H1 (cell line): ENCODE data around the gene MED19. TPM values are rescaled to one million over a fixed set of nuclear protein-coding genes. Genes with fewer than 3 reads are reported as not detected.

Experiments used
- CTCF ChIA-PET: fragments of 300-600 bp; sonication (Branson Sonifier 250); formaldehyde crosslinking; loops from one replicate; lab custom pipeline; 2021; ENCODE audit not compliant: partially characterized antibody; lab: Charles Lee
- POLR2A ChIA-PET: fragments of 300-600 bp; sonication (Branson Sonifier 250); formaldehyde crosslinking; loops from one replicate; lab custom pipeline; 2021; ENCODE audit warnings: inconsistent platforms; ENCODE audit not compliant: partially characterized antibody; lab: Charles Lee
- DNase-seq, 2 experiments: peaks; one replicate each; pipeline versions ENCODE4 v3.0.0 to v3.0.0-alpha.2; 2010 to 2022; ENCODE audit warnings: low spot score in 2 of 2, low read depth in 1 of 2, mixed read lengths in 1 of 2
- FAIRE-seq: peaks from 2 replicates; lab custom pipeline; 2011; peaks lifted over from hg19 to GRCh38; lab: Jason Lieb, UNC
- H2AFZ ChIP-seq: 2 replicates; pipeline ENCODE4 v1.8.1; 2012; ENCODE audit warnings: low read length, inconsistent platforms
- H2AK5ac ChIP-seq: 2 replicates; pipeline ENCODE4 v1.6.1; 2013; ENCODE audit warnings: low read depth, low read length
- H2BK120ac ChIP-seq: replicated peaks from 2 replicates; pipeline ENCODE3; 2013; ENCODE audit warnings: low read depth, low read length, inconsistent platforms
- H2BK12ac ChIP-seq: 2 replicates; pipeline ENCODE4 v1.6.1; 2013; ENCODE audit warnings: low read depth, low read length
- H2BK15ac ChIP-seq: 2 replicates; pipeline ENCODE4 v1.6.1; 2013; ENCODE audit warnings: low read length
- H2BK20ac ChIP-seq: 2 replicates; pipeline ENCODE4 v1.6.1; 2013; ENCODE audit warnings: low read length
- H2BK5ac ChIP-seq: 2 replicates; pipeline ENCODE4 v1.6.1; 2013; ENCODE audit warnings: low read depth, low read length
- H3K14ac ChIP-seq: 2 replicates; pipeline ENCODE4 v1.6.1; 2013; ENCODE audit warnings: inconsistent platforms; ENCODE audit not compliant: insufficient read length
- H3K18ac ChIP-seq: 2 replicates; pipeline ENCODE4 v1.6.1; 2013; ENCODE audit warnings: low read length; ENCODE audit errors: extremely low read depth
- H3K23ac ChIP-seq: 2 replicates; pipeline ENCODE4 v1.6.1; 2013; ENCODE audit warnings: inconsistent platforms; ENCODE audit not compliant: insufficient read length
- H3K23me2 ChIP-seq: 2 replicates; pipeline ENCODE4 v1.6.1; 2013; ENCODE audit warnings: low read depth, low read length
- H3K27ac ChIP-seq: 2 replicates; pipeline ENCODE4 v1.6.1; 2011; ENCODE audit warnings: low read depth, low read length, inconsistent platforms
- H3K27me3 ChIP-seq, 4 experiments: replicated peaks in 1 of 4; 1 replicate in 1 of 4; 2 replicates in 3 of 4; pipeline versions ENCODE4 v1.6.1 to v1.8.1; 2011 to 2013; ENCODE audit warnings: low read length in 3 of 4, mild to moderate bottlenecking in 3 of 4, inconsistent platforms in 2 of 4, mixed read lengths in 2 of 4, moderate library complexity in 1 of 4; ENCODE audit not compliant: control insufficient read depth in 3 of 4, insufficient read depth in 3 of 4; ENCODE audit errors: extremely low read depth in 1 of 4
- H3K36me3 ChIP-seq, 4 experiments: 2 replicates each; pipeline versions ENCODE4 v1.6.1 to v1.8.1; 2011 to 2013; ENCODE audit warnings: mild to moderate bottlenecking in 4 of 4, low read length in 3 of 4, moderate library complexity in 2 of 4, control low read depth in 1 of 4, inconsistent platforms in 1 of 4; ENCODE audit not compliant: insufficient read depth in 4 of 4, control insufficient read depth in 2 of 4
- H3K4ac ChIP-seq: replicated peaks from 2 replicates; pipeline ENCODE3; 2013; ENCODE audit warnings: low read length, low read depth, mixed read lengths, inconsistent platforms; ENCODE audit not compliant: insufficient read length
- H3K4me1 ChIP-seq, 4 experiments: replicated peaks in 1 of 4; 1 replicate in 1 of 4; 2 replicates in 3 of 4; pipeline versions ENCODE4 v1.6.1 to v1.8.1; 2011 to 2013; ENCODE audit warnings: low read length in 3 of 4, inconsistent platforms in 2 of 4, mixed read lengths in 1 of 4; ENCODE audit not compliant: insufficient read depth in 4 of 4, control insufficient read depth in 3 of 4
- H3K4me2 ChIP-seq, 2 experiments: 2 replicates each; pipeline versions ENCODE4 v1.6.1 to v1.8.1; 2011 to 2013; ENCODE audit warnings: low read depth in 2 of 2, low read length in 2 of 2, control low read depth in 1 of 2, inconsistent platforms in 1 of 2, mild to moderate bottlenecking in 1 of 2; ENCODE audit not compliant: insufficient read depth in 1 of 2
- H3K4me3 ChIP-seq, 4 experiments: fragments of 200-600, 300-600 bp in 1 of 4; sonication (generic), shearing (Covaris generic), sonication (Bioruptor Twin) in 1 of 4; 2 replicates each; pipeline versions ENCODE4 v1.5.1 to v1.8.1; 2011 to 2016; ENCODE audit warnings: low read length in 4 of 4, low read depth in 3 of 4, control low read depth in 2 of 4, inconsistent platforms in 2 of 4, mild to moderate bottlenecking in 2 of 4, mixed read lengths in 1 of 4, moderate library complexity in 1 of 4; ENCODE audit not compliant: insufficient read depth in 2 of 4; ENCODE audit errors: extremely low read depth in 1 of 4
- H3K56ac ChIP-seq: replicated peaks from 2 replicates; pipeline ENCODE3; 2013; ENCODE audit warnings: low read depth, mild to moderate bottlenecking, mixed read lengths, low read length, inconsistent platforms; ENCODE audit not compliant: insufficient read length
- H3K79me1 ChIP-seq: 2 replicates; pipeline ENCODE4 v1.6.1; 2013; ENCODE audit warnings: low read depth, low read length, control low read depth
- H3K79me2 ChIP-seq, 2 experiments: 2 replicates each; pipeline versions ENCODE4 v1.6.1 to v1.8.1; 2012 to 2013; ENCODE audit warnings: low read length in 2 of 2, mild to moderate bottlenecking in 2 of 2, inconsistent platforms in 1 of 2; ENCODE audit not compliant: insufficient read depth in 2 of 2, control insufficient read depth in 1 of 2
- H3K9ac ChIP-seq, 4 experiments: replicated peaks in 1 of 4; 1 replicate in 1 of 4; 2 replicates in 3 of 4; pipeline versions ENCODE4 v1.6.1 to v1.8.1; 2011 to 2013; ENCODE audit warnings: low read depth in 3 of 4, low read length in 3 of 4, control low read depth in 2 of 4, mild to moderate bottlenecking in 2 of 4, moderate library complexity in 2 of 4, inconsistent platforms in 1 of 4; ENCODE audit errors: extremely low read depth in 1 of 4
- H3K9me3 ChIP-seq, 2 experiments: 2 replicates each; pipeline versions ENCODE4 v1.6.1 to v1.8.1; 2012 to 2013; ENCODE audit warnings: mild to moderate bottlenecking in 2 of 2, moderate library complexity in 2 of 2, control low read depth in 1 of 2, inconsistent platforms in 1 of 2, low read depth in 1 of 2, low read length in 1 of 2, mixed read lengths in 1 of 2; ENCODE audit not compliant: insufficient read depth in 2 of 2
- H4K20me1 ChIP-seq, 2 experiments: replicated peaks in 1 of 2; 2 replicates each; pipeline versions ENCODE3 to v1.8.1; 2011 to 2013; ENCODE audit warnings: inconsistent platforms in 2 of 2, low read length in 2 of 2, mild to moderate bottlenecking in 1 of 2; ENCODE audit not compliant: insufficient read depth in 2 of 2, control insufficient read depth in 1 of 2
- H4K5ac ChIP-seq: 2 replicates; pipeline ENCODE4 v1.6.1; 2013; ENCODE audit warnings: low read length, low read depth, mixed read lengths, inconsistent platforms; ENCODE audit not compliant: insufficient read length
- H4K8ac ChIP-seq: 2 replicates; pipeline ENCODE4 v1.8.0; 2013; ENCODE audit warnings: mild to moderate bottlenecking, moderate library complexity, low read length, inconsistent platforms; ENCODE audit not compliant: insufficient read depth; ENCODE audit errors: extremely low read depth
- H4K91ac ChIP-seq: replicated peaks from 2 replicates; pipeline ENCODE3; 2013; ENCODE audit warnings: low read length, mixed read lengths, inconsistent platforms; ENCODE audit not compliant: insufficient read length
- HDAC2 ChIP-seq, 2 experiments: fragments of 300-600 bp in 1 of 2; sonication (generic) in 1 of 2; IDR thresholded peaks; 2 replicates each; pipeline ENCODE4 v1.6.1; 2011 to 2012; ENCODE audit warnings: low read depth in 2 of 2, low read length in 2 of 2, mild to moderate bottlenecking in 2 of 2, moderate library complexity in 2 of 2, borderline replicate concordance in 1 of 2, inconsistent platforms in 1 of 2
- KDM4A ChIP-seq: IDR thresholded peaks from one replicate; pipeline ENCODE4 v1.7.1; 2012; ENCODE audit warnings: low read depth, mild to moderate bottlenecking, moderate library complexity, low read length, inconsistent platforms; ENCODE audit not compliant: severe bottlenecking
- RAD21 ChIP-seq, 2 experiments: IDR thresholded peaks in 1 of 2; conservative IDR thresholded peaks in 1 of 2; 2 replicates each; pipeline ENCODE4 v1.6.1; 2011; ENCODE audit warnings: low read depth in 2 of 2, low read length in 2 of 2, improper control_type of control experiment in 1 of 2, inconsistent platforms in 1 of 2, mild to moderate bottlenecking in 1 of 2, moderate library complexity in 1 of 2
- RNF2 ChIP-seq: fragments of 200-900, 300-1000 bp; sonication (generic); IDR thresholded peaks from 2 replicates; pipeline ENCODE4 v1.7.1; 2016; ENCODE audit warnings: borderline replicate concordance, low read depth, mild to moderate bottlenecking, antibody characterized with exemption, low read length; ENCODE audit not compliant: poor library complexity, severe bottlenecking; ENCODE audit errors: missing control alignments
- SIN3A ChIP-seq, 2 experiments: IDR thresholded peaks in 1 of 2; conservative IDR thresholded peaks in 1 of 2; 2 replicates each; pipeline ENCODE4 v1.6.1; 2011 to 2012; ENCODE audit warnings: low read length in 2 of 2, improper control_type of control experiment in 1 of 2, low read depth in 1 of 2, mild to moderate bottlenecking in 1 of 2
- SRF ChIP-seq: IDR thresholded peaks from 2 replicates; pipeline ENCODE4 v1.6.1; 2011; ENCODE audit warnings: mild to moderate bottlenecking, low read depth, low read length, moderate library complexity
- USF2 ChIP-seq: IDR thresholded peaks from 2 replicates; pipeline ENCODE4 v1.6.1; 2011; ENCODE audit warnings: low read length, improper control_type of control experiment
- WGBS, 2 experiments: shearing (Covaris generic) in 1 of 2; methylation state at CpG; one replicate each; pipeline versions ENCODE4 v1.1.6 to v1.1.7; 2013 to 2015; ENCODE audit warnings: low lambda C conversion rate in 2 of 2, mixed read lengths in 2 of 2, inconsistent platforms in 1 of 2, low coverage in 1 of 2, missing lambda C conversion rate in 1 of 2; ENCODE audit not compliant: insufficient replicate concordance in 2 of 2, insufficient coverage in 1 of 2, insufficient read length in 1 of 2; ENCODE audit errors: extremely low coverage in 1 of 2, missing lambda C conversion rate in 1 of 2; 5-methylcytosine and 5-hydroxymethylcytosine counted together
- polyA plus RNA-seq, 7 experiments: library from polyadenylated mRNA; depleted of rRNA in 3 of 7; stranded (reverse) in 5 of 7; unstranded in 2 of 7; fragments of >200 nt in 5 of 7; fragments of 200-250 nt in 2 of 7; gene quantifications; 1 replicate in 5 of 7; 2 replicates in 1 of 7; 4 replicates in 1 of 7; pipeline versions ENCODE4 v1.2.1 to v1.2.3, GENCODE V29; 2011 to 2013; ENCODE audit warnings: missing spikeins in 2 of 7, mixed read lengths in 2 of 7
- total RNA-seq: library from RNA; stranded (reverse); fragmentation: NEBNext Ultra II Directional; extraction: Animal tissue kit (Norgen Biotek cat#: 25700); gene quantifications from 2 replicates; pipeline ENCODE4 v1.2.1, GENCODE V29; 2021

Gene MED19
- total and polyA plus RNA-seq, 2 of the 8 experiments (the other 6 are each of a cell fraction or from before 2014, with no cell fraction given), result 19.4 to 35.4 TPM

GRCh38 chr11:57657194-57658022, 54.6 kb downstream of the MED19 start, which contains the start of gene CLP1:
CLP1 (plus strand) TSS chr11:57657762; CDS start chr11:57659477, 1,715 bp downstream.
- Histone ChIP-seq H3K4ac (no peak within 1 kb of the TSS), H4K5ac (no peak within 1 kb of the TSS), H3K79me2 (peaks cover 0 to 20% of the 10 kb centered on the region in 2 experiments; a peak in 3 of 4 replicates), H3K9ac (peak within 1 kb of the TSS; percentile 69 to 91 (median 80)), H4K91ac (no peak within 1 kb of the TSS), H3K27ac (no peak within 1 kb of the TSS), H2BK12ac (no peak within 1 kb of the TSS), H3K23me2 (peaks cover 4% of the 10 kb centered on the region), H2AK5ac (no peak within 1 kb of the TSS), H3K4me1 (no peaks in the 10 kb centered on the region; a peak in 3 of 7 replicates), H2BK120ac (no peak within 1 kb of the TSS), H3K9me3 (no peaks in the 10 kb centered on the region), H3K4me3 (peak within 1 kb of the TSS; percentile 86 to 99 (median 92)), H3K27me3 (no peaks in the 10 kb centered on the region; a peak in 2 of 7 replicates), H3K4me2 (peak within 1 kb of the TSS; percentile 68 to 92), H2BK5ac (peak within 1 kb of the TSS; percentile 48; the same call in 1 of the 2 replicates), H3K23ac (no peak within 1 kb of the TSS), H3K18ac (peak within 1 kb of the TSS; percentile 64; the same call in 1 of the 2 replicates), H3K14ac (no peak within 1 kb of the TSS), H2BK15ac (peak within 1 kb of the TSS; percentile 61; the same call in 1 of the 2 replicates), H3K79me1 (peaks cover 4% of the 10 kb centered on the region; the same call in 1 of the 2 replicates), H4K8ac (no peak within 1 kb of the TSS), H3K56ac (no peak within 1 kb of the TSS), H2BK20ac (no peak within 1 kb of the TSS), H3K36me3 (peaks cover 3 to 25% (median 19%) of the 10 kb centered on the region in 4 experiments; a peak in 6 of 8 replicates), H4K20me1 (peaks cover 2 to 3% of the 10 kb centered on the region in 2 experiments), H2AFZ (peak within 1 kb of the TSS; percentile 52; the same call in 1 of the 2 replicates)
- DNase-seq (peak; percentile 92 to 97), FAIRE-seq (peak; percentile 7)
- ChIA-PET POLR2A (interaction anchor here (0.7 to 29.6 kb wide), 7 partner anchors 10 to 183 kb away, joined by 3 to 1546 read pairs (median 6); partner anchors contain the start of genes SERPING1, UBE2L6, YPEL4 and ZDHHC5), CTCF (interaction anchor here (0.5 to 2.7 kb wide), 7 partner anchors 10 to 89 kb away, joined by 3 to 10 read pairs (median 4); partner anchors contain the start of gene UBE2L6)
- WGBS, 2 experiments, result 2% methylated on average over 45 of the region's 45 CpGs; no CpG with 5 or more reads in 1 of the 2 experiments
- TF ChIP-seq SIN3A (conservative IDR thresholded peaks at IDR 0.05 in 1 of 2, IDR thresholded peaks at IDR 0.05 in 1 of 2; ENCODE audit: low read depth in 1 of 2, low read length in 2 of 2), result peak; percentile 65 to 98; a peak in 3 of 4 replicates
- TF ChIP-seq RAD21 (IDR thresholded peaks at IDR 0.05 in 1 of 2, conservative IDR thresholded peaks at IDR 0.05 in 1 of 2; ENCODE audit: low read depth in 2 of 2, low read length in 2 of 2), result 0 out of 4 replicates have a peak, but pooled peaks of 1 of the 2 experiments have one; percentile 3
- peak in 1 of 2 experiments; percentile 62; a peak in 1 of 4 replicates for TF ChIP-seq HDAC2 (IDR thresholded peaks at IDR 0.05; ENCODE audit: borderline replicate concordance in 1 of 2, low read depth in 2 of 2, low read length in 2 of 2)
- no peak for TF ChIP-seq SRF
- TF ChIP-seq KDM4A, result peak; percentile 96
- TF ChIP-seq USF2, result peak; percentile 35
- no peak for TF ChIP-seq RNF2
